Stimulated activated CD8-positive, alpha-beta memory T cell treated with anti-CD3 and anti-CD28 coated beads, Interleukin-15, amount 100 ng/mL, for 48 hours (primary cell): ENCODE results near the gene GALNT10.
A peak's percentile ranks its signal among the peaks of the same experiment; 100 is the strongest.

ENCODE experiments used
- DNase-seq, 2 donors: peaks; one replicate each; pipeline ENCODE4 v3.0.0-alpha.2; 2020; ENCODE audit warnings: low read depth in 2 of 2

Gene GALNT10

GRCh38 chr5:154179846-154180710, 10.5 kb upstream of the GALNT10 start:
- no peak for DNase-seq

- no peak for DNase-seq
Measured at GRCh38 chr5:154181161-154181560, 9.4 kb upstream of the GALNT10 start.

GRCh38 chr5:154189256-154189818, 1.2 kb upstream of the GALNT10 start:
- no peak for DNase-seq

GRCh38 chr5:154189819-154190594, 526 bp upstream of the GALNT10 start:
- DNase-seq, result peak; percentile 61 to 63

- no peak for DNase-seq
Measured at GRCh38 chr5:154191467-154192261, 1.1 kb downstream of the GALNT10 start.

- DNase-seq, result no peak
Measured at GRCh38 chr5:154193283-154193682, 2.8 kb downstream of the GALNT10 start.

- DNase-seq, result no peak
Measured at GRCh38 chr5:154193701-154194121, 3.2 kb downstream of the GALNT10 start.

GRCh38 chr5:154194345-154195329, 4.1 kb downstream of the GALNT10 start:
- no peak for DNase-seq

GRCh38 chr5:154196281-154196680, 5.7 kb downstream of the GALNT10 start:
- DNase-seq, result no peak

- DNase-seq, result no peak
Measured at GRCh38 chr5:154196955-154197652, 6.6 kb downstream of the GALNT10 start.

- DNase-seq, result peak; percentile 68 to 74
Measured at GRCh38 chr5:154197801-154198491, 7.4 kb downstream of the GALNT10 start.

- DNase-seq, result no peak
Measured at GRCh38 chr5:154198611-154199230, 8.2 kb downstream of the GALNT10 start.

- no peak for DNase-seq
Measured at GRCh38 chr5:154199263-154199662, 8.7 kb downstream of the GALNT10 start.

GRCh38 chr5:154199671-154200220, 9.2 kb downstream of the GALNT10 start:
- DNase-seq, result no peak

- DNase-seq, result no peak
Measured at GRCh38 chr5:154200221-154200620, 9.7 kb downstream of the GALNT10 start.

GRCh38 chr5:154201108-154201769, 10.7 kb downstream of the GALNT10 start:
- DNase-seq, result no peak

- peak; percentile 28 to 35 for DNase-seq
Measured at GRCh38 chr5:154202379-154203260, 12.1 kb downstream of the GALNT10 start.
